ENCODE data around the gene EMILIN3. TPM values are rescaled to one million over a fixed set of nuclear protein-coding genes. Genes with fewer than 3 reads are reported as not detected.

EMILIN3 gene
- total RNA-seq, 1 experiment from 2014 or later = 5.9 TPM

DNA sequence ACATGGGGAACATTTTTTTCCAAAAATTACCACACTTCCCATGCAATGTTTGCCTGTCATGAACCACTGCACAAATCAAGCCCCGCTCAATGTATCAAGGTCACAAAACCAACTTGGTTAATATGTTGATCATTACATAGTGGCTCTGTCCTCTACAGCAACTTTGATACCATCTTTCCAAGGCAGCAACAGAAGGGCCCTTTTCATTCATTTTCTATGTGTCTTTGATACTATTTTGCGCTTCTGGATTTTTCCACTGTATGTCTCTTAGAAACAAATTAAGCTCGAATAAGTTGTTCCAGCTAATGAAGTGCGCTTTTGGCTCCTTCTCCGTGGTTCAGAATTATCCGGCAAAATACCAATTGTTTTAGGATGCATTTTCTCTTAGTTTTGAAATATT is 50.6 kb downstream of the EMILIN3 start:
- no CpG with 5 or more reads among the region's 6 CpGs for whole genome bisulfite sequencing (ENCODE audit: extremely low coverage, insufficient read length, low lambda C conversion rate)
- Mint-ChIP-seq H3K9me3 (0 out of 5 replicates have a peak, but pooled peaks cover 2 to 4% of the 10 kb centered on the region in 2 experiments), H3K36me3 (ENCODE audit: insufficient read depth in 1 of 3, low read depth in 3 of 3) (no peaks in the 10 kb centered on the region), H3K27ac (no peak overlapping the region), H3K27me3 (ENCODE audit: low read depth) (peaks cover 24% of the 10 kb centered on the region), H3K4me3 (peak overlapping the region; percentile 82 to 87; a peak in 3 of 5 replicates), H3K4me1 (peaks cover 8 to 9% of the 10 kb centered on the region in 2 experiments)
- H2BK20ac ChIP-seq (ENCODE audit: low read depth, low read length, poor library complexity, severe bottlenecking) = no peak overlapping the region
- H3K4me2 ChIP-seq (ENCODE audit: insufficient read depth, insufficient read length, low read length) = no peak overlapping the region
- H2AK5ac ChIP-seq (ENCODE audit: insufficient read length, low read length) = no peak overlapping the region
- H2AFZ ChIP-seq (ENCODE audit: low read length) = no peak overlapping the region
- H3K79me1 ChIP-seq (ENCODE audit: insufficient read depth, low read depth, low read length, poor library complexity, severe bottlenecking) = no peaks in the 10 kb centered on the region
- H3K18ac ChIP-seq (ENCODE audit: insufficient read length, low read depth, low read length) = no peak overlapping the region
- no peak overlapping the region for H3K4ac ChIP-seq (ENCODE audit: low read depth, low read length)
- no peak for DNase-seq
- no peak overlapping the region for H4K8ac ChIP-seq (replicated peaks; ENCODE audit: insufficient read length, low read depth, low read length)
- H2BK15ac ChIP-seq (ENCODE audit: low read depth, low read length) = no peak overlapping the region
- H4K20me1 ChIP-seq (ENCODE audit: control insufficient read depth, insufficient read depth, insufficient read length) = no peaks in the 10 kb centered on the region
- H3K79me2 ChIP-seq (ENCODE audit: insufficient read depth, low read length) = no peaks in the 10 kb centered on the region
- no peak overlapping the region for H3K56ac ChIP-seq (ENCODE audit: insufficient read length, low read depth, low read length)
- H3K14ac ChIP-seq (ENCODE audit: insufficient read depth, low read length) = no peak overlapping the region
- H3K27me3 ChIP-seq (ENCODE audit: insufficient read depth, low read length) = no peaks in the 10 kb centered on the region
- peaks cover 2% of the 10 kb centered on the region; the same call in 1 of the 2 replicates for H3K4me1 ChIP-seq (ENCODE audit: insufficient read depth, low read length)
- H2BK5ac ChIP-seq (ENCODE audit: insufficient read length, low read length) = no peak overlapping the region
- no peak overlapping the region for H3K23ac ChIP-seq (ENCODE audit: insufficient read length, low read depth, low read length)
- no peak overlapping the region for H2BK120ac ChIP-seq (ENCODE audit: low read depth, low read length, poor library complexity, severe bottlenecking)
- H3K9ac ChIP-seq (ENCODE audit: extremely low read depth, insufficient read length, low read length) = no peak overlapping the region
- H4K91ac ChIP-seq (ENCODE audit: insufficient read length, low read depth, low read length) = no peak overlapping the region
- no peak overlapping the region for H3T11ph ChIP-seq (ENCODE audit: low read length)
- TF ChIP-seq, protein P1, sequence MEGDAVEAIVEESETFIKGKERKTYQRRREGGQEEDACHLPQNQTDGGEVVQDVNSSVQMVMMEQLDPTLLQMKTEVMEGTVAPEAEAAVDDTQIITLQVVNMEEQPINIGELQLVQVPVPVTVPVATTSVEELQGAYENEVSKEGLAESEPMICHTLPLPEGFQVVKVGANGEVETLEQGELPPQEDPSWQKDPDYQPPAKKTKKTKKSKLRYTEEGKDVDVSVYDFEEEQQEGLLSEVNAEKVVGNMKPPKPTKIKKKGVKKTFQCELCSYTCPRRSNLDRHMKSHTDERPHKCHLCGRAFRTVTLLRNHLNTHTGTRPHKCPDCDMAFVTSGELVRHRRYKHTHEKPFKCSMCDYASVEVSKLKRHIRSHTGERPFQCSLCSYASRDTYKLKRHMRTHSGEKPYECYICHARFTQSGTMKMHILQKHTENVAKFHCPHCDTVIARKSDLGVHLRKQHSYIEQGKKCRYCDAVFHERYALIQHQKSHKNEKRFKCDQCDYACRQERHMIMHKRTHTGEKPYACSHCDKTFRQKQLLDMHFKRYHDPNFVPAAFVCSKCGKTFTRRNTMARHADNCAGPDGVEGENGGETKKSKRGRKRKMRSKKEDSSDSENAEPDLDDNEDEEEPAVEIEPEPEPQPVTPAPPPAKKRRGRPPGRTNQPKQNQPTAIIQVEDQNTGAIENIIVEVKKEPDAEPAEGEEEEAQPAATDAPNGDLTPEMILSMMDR (conservative IDR thresholded peaks at IDR 0.05) = no peak
- H3K27ac ChIP-seq (ENCODE audit: insufficient read length, low read depth, low read length) = no peak overlapping the region
- no peak overlapping the region for H2BK12ac ChIP-seq (ENCODE audit: insufficient read length, low read depth, low read length)
- no peak overlapping the region for H4K5ac ChIP-seq (ENCODE audit: insufficient read length, low read depth, low read length)
- no peaks in the 10 kb centered on the region for H3K9me3 ChIP-seq (ENCODE audit: control insufficient read depth, low read depth, low read length)
- H3K23me2 ChIP-seq (ENCODE audit: insufficient read length, low read depth, low read length, poor library complexity, severe bottlenecking) = peaks cover 10% of the 10 kb centered on the region
